ENCODE measurements around the gene IGFL4. TPM values are rescaled to one million over a fixed set of nuclear protein-coding genes. Genes with fewer than 3 reads are reported as not detected.

IGFL4 gene
- total and polyA plus RNA-seq, 2 of the 4 experiments (the other 2 are of a cell fraction), result not detected

DNA sequence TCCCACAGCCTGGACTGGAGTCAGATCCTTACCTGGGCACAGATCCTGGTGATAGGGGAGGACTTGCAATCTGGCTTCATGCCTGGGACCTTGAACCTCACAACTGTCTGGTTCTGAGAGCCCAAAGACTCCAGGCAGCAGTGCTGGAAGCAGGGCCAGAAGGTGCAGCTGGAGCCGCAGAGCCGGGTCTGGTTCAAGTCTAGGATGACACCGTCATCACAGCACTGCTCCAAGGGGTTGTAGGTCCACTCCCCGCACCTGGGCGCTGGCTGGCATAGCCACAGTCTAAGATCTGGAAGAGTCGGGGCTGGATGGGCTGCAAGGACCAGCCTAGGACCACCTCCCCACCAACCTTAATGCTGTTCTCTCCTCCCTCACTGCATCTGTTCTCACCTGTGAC, 677 bp downstream of the IGFL4 start:
- H3K4me1 ChIP-seq (ENCODE audit: control insufficient read depth, insufficient read depth, low read length), result no peaks in the 10 kb centered on the region
- no peak overlapping the region for H4K5ac ChIP-seq (ENCODE audit: low read depth, low read length)
- H4K8ac ChIP-seq (ENCODE audit: low read depth in 2 of 2, low read length in 2 of 2), result no peak overlapping the region
- no peaks in the 10 kb centered on the region for H3K9me1 ChIP-seq (ENCODE audit: insufficient read depth, low read length)
- ChIA-PET CTCF (interaction anchor here (0.6 kb wide), 1 partner anchor 30 kb away, joined by 3 read pairs; no protein-coding TSS in a partner anchor), POLR2A (ENCODE audit: unreplicated experiment) (no interaction called here)
- in situ Hi-C loops (cut with MboI; ENCODE audit: low sequenced_read_pairs), result no loop called here
- H3K4me3 ChIP-seq (ENCODE audit: insufficient read depth, low read depth, low read length), result no peak overlapping the region
- no peak overlapping the region for H2BK20ac ChIP-seq (ENCODE audit: low read depth, low read length)
- dilution Hi-C loops (cut with HindIII; ENCODE audit: low sequenced_read_pairs, unreplicated experiment), result no loop called here
- no TSS peak for BruUV-seq (replicated peaks)
- H3K23ac ChIP-seq (ENCODE audit: low read depth, low read length), result no peak overlapping the region
- no peak overlapping the region for H2AFZ ChIP-seq (replicated peaks; ENCODE audit: low read length, poor library complexity)
- no peak overlapping the region for H2BK120ac ChIP-seq (ENCODE audit: low read depth, low read length)
- no peaks in the 10 kb centered on the region for H3K36me3 ChIP-seq (ENCODE audit: control insufficient read depth, insufficient read depth, low read length)
- TF ChIP-seq, protein P1, sequence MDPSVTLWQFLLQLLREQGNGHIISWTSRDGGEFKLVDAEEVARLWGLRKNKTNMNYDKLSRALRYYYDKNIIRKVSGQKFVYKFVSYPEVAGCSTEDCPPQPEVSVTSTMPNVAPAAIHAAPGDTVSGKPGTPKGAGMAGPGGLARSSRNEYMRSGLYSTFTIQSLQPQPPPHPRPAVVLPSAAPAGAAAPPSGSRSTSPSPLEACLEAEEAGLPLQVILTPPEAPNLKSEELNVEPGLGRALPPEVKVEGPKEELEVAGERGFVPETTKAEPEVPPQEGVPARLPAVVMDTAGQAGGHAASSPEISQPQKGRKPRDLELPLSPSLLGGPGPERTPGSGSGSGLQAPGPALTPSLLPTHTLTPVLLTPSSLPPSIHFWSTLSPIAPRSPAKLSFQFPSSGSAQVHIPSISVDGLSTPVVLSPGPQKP (IDR thresholded peaks at IDR 0.05; ENCODE audit: borderline replicate concordance, low read depth, low read length), result no peak
- TF ChIP-seq CHD1 (IDR thresholded peaks at IDR 0.05; ENCODE audit: low read depth, low read length), result no peak
- TF ChIP-seq POLR2A (IDR thresholded peaks at IDR 0.05; ENCODE audit: low read depth, low read length), result no peak
- no peak for TF ChIP-seq NFE2L2 (IDR thresholded peaks at IDR 0.05; ENCODE audit: low read depth, low read length)
- no peak for TF ChIP-seq CEBPB (IDR thresholded peaks at IDR 0.05; ENCODE audit: low read depth, low read length)
- TF ChIP-seq RFX5 (IDR thresholded peaks at IDR 0.05; ENCODE audit: low read depth, low read length), result no peak
- no peak for TF ChIP-seq FOS (IDR thresholded peaks at IDR 0.05; ENCODE audit: low read depth, low read length)
- TF ChIP-seq MAZ (IDR thresholded peaks at IDR 0.05; ENCODE audit: borderline replicate concordance, low read depth, low read length), result no peak
- no peak for TF ChIP-seq MXI1 (IDR thresholded peaks at IDR 0.05; ENCODE audit: borderline replicate concordance, low read depth, low read length)
- no peak for TF ChIP-seq RCOR1 (IDR thresholded peaks at IDR 0.05; ENCODE audit: insufficient replicate concordance, low read length)
- TF ChIP-seq RAD21 (IDR thresholded peaks at IDR 0.05; ENCODE audit: low read length), result no peak
- TF ChIP-seq SMC3 (IDR thresholded peaks at IDR 0.05; ENCODE audit: low read depth, low read length), result no peak
- no peak for TF ChIP-seq BHLHE40 (IDR thresholded peaks at IDR 0.05; ENCODE audit: low read depth, low read length)
- TF ChIP-seq, protein P2, sequence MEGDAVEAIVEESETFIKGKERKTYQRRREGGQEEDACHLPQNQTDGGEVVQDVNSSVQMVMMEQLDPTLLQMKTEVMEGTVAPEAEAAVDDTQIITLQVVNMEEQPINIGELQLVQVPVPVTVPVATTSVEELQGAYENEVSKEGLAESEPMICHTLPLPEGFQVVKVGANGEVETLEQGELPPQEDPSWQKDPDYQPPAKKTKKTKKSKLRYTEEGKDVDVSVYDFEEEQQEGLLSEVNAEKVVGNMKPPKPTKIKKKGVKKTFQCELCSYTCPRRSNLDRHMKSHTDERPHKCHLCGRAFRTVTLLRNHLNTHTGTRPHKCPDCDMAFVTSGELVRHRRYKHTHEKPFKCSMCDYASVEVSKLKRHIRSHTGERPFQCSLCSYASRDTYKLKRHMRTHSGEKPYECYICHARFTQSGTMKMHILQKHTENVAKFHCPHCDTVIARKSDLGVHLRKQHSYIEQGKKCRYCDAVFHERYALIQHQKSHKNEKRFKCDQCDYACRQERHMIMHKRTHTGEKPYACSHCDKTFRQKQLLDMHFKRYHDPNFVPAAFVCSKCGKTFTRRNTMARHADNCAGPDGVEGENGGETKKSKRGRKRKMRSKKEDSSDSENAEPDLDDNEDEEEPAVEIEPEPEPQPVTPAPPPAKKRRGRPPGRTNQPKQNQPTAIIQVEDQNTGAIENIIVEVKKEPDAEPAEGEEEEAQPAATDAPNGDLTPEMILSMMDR (conservative IDR thresholded peaks at IDR 0.05; ENCODE audit: low read depth, low read length), result no peak
- TF ChIP-seq, protein P3, sequence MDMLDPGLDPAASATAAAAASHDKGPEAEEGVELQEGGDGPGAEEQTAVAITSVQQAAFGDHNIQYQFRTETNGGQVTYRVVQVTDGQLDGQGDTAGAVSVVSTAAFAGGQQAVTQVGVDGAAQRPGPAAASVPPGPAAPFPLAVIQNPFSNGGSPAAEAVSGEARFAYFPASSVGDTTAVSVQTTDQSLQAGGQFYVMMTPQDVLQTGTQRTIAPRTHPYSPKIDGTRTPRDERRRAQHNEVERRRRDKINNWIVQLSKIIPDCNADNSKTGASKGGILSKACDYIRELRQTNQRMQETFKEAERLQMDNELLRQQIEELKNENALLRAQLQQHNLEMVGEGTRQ (IDR thresholded peaks at IDR 0.05; ENCODE audit: low read depth, low read length), result no peak
- no peak for TF ChIP-seq MAFK (IDR thresholded peaks at IDR 0.05; ENCODE audit: low read depth, low read length)
- H2AK9ac ChIP-seq (replicated peaks; ENCODE audit: low read depth, low read length, poor library complexity), result no peak overlapping the region
- H3K4me2 ChIP-seq (ENCODE audit: low read depth, low read length), result no peak overlapping the region
- H2BK15ac ChIP-seq (ENCODE audit: low read depth, low read length), result no peak overlapping the region
- ATAC-seq (ENCODE audit: low read depth) (no peak), DNase-seq (no peak)
- H3K9me3 ChIP-seq (ENCODE audit: control insufficient read depth, insufficient read depth, low read length), result peaks cover 6% of the 10 kb centered on the region
- peaks cover 56% of the 10 kb centered on the region for H3K27me3 ChIP-seq (ENCODE audit: control insufficient read depth, insufficient read depth, low read length)
- no peak overlapping the region for H2AK5ac ChIP-seq (ENCODE audit: low read depth, low read length)
- no peak overlapping the region for H3K4ac ChIP-seq (ENCODE audit: low read depth, low read length)
- intact Hi-C loops (cut with micrococcal nuclease), result no loop called here
- H3K18ac ChIP-seq (ENCODE audit: low read depth, low read length), result no peak overlapping the region
- H3K79me1 ChIP-seq (ENCODE audit: low read depth in 1 of 2, low read length in 2 of 2), result no peaks in the 10 kb centered on the region
- no peak overlapping the region for H3K27ac ChIP-seq (ENCODE audit: insufficient read depth, low read length)
- no peak overlapping the region for H3K14ac ChIP-seq (replicated peaks; ENCODE audit: low read depth, low read length)
- no peak overlapping the region for H2BK5ac ChIP-seq (ENCODE audit: low read depth, low read length, poor library complexity, severe bottlenecking)
- no peaks in the 10 kb centered on the region for H4K20me1 ChIP-seq (ENCODE audit: insufficient read depth, low read length)
- WGBS, 2 experiments (ENCODE audit: extremely low coverage in 2 of 2, insufficient read length in 1 of 2), result 90% methylated on average over 6 of the region's 6 CpGs; no CpG with 5 or more reads in 1 of the 2 experiments
- no peak overlapping the region for H3K56ac ChIP-seq (ENCODE audit: extremely low read depth, insufficient read depth, low read length)
- H4K91ac ChIP-seq (ENCODE audit: insufficient read depth, low read depth, low read length), result no peak overlapping the region
- no peak overlapping the region for H3K9ac ChIP-seq (ENCODE audit: low read depth, low read length)
